CD4-positive, alpha-beta T cell treated with Interleukin-6 at 100 ng/mL for 8 hours (primary cell): ENCODE measurements around the gene KLHL29.

Experiments used
- DNase-seq: peaks from one replicate; pipeline ENCODE4 v3.0.0-alpha.2; 2020; ENCODE audit warnings: mixed read lengths, low spot score

KLHL29 gene

DNA sequence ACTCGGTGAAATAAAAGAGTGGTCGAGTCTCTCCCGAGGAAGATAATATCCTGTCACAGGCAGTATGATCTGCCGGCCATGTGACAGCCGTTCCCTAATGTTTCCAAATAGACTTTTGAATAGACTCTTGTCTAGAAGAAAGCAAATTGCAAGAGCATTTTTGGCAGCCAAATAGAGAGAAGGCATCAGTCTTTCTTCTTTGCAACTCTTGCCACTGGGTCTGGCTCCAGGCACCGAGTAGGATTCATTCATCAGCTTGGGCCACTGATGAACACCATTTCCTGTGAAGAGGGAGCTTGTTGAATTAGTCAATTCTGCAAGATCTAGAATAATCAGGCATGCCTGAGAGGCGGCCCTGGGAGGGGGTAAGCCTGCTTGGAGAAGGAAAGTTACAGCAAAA lies 165.6 kb downstream of the KLHL29 start:
- DNase-seq = no peak

DNA sequence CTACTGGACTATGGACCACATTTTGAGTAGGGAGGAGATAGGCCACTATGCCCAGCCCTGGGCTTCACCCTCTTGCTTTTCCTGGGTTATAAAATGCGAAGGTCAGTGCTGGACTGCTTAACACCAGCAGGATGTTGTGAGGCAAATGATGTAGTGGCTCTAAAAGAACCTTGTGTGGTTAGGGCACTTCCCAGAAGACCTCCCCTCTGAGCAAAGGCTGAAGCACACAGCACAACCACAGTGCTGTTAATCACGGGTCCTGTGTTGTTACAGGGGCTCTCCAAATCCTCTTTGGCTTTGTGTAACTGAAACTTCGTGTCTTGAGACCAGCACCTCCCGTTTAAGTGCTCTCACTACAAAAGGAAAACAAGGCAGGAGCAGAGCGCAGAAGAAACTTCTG lies 166.9 kb downstream of the KLHL29 start:
- no peak for DNase-seq

DNA sequence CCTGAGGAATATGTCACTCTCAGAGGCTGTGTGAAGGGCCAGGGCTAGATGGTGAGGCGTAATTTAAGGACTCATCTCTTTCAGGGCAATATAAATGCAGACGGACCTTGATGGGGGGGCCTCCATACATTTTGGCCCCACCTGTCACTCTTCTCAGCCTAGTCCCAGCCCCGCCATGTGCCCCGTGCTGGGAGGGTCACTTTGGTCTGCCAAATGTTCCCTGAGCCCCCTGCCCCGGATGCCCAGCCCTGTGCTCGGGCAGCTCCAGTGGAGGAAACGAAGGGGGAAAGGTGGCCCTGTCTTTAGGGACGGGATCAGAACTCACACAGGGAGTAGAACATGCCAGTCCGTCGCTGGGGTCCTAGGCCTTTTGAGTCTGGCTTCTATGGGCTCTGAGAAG lies 168.6 kb downstream of the KLHL29 start:
- DNase-seq = no peak

DNA sequence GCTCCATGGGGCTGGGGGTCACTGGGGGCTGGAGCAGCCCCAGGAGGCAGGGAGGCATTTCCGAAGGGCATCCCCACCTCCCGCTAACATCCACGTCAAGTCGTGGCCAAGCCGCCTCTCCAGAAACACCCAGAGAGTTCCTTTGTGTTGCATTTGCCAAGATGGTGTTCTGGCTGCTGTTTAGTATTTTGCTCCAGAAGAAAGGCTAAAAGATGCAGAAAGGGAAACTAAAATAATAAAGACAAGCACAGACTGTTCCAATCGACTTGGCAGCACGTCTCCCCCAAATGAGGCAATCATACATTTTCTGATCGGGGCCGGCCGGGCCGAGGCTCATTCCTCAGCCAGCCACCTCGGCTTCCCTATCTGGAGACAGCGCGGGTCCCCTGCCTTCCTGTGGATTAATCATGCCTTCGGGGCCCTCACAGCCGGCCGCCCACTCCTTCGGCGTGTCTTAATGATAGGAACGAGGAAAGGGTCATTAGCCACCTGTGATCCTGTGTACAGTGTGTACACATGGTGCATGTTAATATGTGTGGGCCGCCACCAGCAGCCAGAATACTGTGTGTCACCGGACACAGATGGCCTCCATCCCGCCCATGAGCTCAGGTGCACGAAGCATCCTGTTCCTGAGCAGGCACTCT lies 169.2 kb downstream of the KLHL29 start:
- DNase-seq = no peak

GRCh38 chr2:23555944-23556343 lies 171.0 kb downstream of the KLHL29 start:
- no peak for DNase-seq

- no peak for DNase-seq
Measured at GRCh38 chr2:23556929-23557328, 171.9 kb downstream of the KLHL29 start.

DNA sequence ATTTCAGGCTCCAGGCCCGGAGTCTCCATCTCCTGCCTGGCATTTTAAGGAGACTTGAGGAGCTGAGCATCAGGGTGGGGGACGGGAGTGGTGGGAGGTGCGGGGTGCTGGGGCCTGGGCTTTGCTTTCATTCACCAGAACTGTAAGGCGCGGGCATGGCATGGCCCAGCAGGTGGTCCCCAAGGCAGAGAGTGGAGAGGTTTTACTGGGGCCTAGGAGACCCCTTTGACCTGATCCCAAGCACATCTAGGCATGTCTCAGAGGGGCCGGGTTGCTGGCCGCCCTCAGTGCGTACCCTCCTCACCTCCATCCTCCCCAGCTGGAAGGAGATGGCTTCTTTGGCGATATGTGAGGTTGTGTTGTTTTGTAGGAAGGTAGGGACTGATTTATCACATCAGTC lies 172.5 kb downstream of the KLHL29 start:
- no peak for DNase-seq

DNA sequence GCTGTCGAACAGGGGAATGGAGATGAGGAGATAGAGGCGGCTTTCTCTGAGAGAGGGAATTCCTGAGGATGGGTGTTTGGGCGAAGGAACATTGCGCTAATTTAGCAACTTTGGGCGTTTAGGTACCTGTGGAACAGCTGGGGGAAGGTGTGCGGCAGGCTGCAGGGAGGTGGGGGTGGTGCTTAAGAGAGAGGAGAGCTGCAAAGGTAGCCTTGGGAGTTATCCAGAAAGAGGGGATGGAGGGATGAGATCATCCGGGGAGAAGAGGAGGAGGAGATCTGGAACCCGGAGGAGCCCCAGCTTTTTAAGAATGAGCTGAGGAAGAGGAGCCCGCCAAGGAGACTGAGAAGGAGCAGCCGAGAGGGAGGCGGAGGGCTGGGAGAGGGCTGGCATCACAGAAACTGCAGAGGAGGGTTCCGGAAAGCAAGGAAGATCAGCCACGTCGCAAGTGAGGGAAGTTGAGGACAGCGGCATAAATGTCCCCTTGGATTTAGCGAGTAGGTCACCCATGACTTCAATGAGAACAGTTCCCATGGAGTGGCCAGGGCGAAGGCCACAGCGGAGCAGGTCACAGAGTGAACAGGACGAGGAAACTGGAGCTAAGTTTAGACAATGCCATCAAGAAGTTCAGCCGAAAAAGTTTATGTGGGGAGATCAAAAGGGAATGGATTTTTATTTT lies 174.7 kb downstream of the KLHL29 start:
- DNase-seq = no peak

DNA sequence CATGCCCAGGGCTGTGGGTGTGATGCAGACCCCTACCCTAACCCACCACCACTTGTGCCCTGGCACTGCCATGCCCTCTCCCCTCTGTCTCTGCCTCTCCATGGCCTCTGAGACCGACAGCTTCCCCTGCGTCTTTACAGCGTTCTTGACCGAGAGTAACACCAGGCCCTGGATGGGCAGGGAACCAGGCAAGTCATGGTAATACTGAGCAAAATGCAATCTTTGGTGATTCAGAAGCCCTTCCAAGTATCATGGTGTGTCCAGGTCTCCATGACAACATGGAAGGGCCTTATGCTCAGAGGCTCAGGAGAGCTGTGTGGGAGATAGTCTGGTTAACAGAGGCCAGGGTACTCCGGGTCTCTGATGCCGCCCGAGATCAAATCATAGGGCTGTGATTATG lies 176.1 kb downstream of the KLHL29 start:
- no peak for DNase-seq

GRCh38 chr2:23561544-23561943 lies 176.6 kb downstream of the KLHL29 start:
- no peak for DNase-seq

- no peak for DNase-seq
Measured at GRCh38 chr2:23562143-23562542, 177.2 kb downstream of the KLHL29 start.

GRCh38 chr2:23563151-23563550 lies 178.2 kb downstream of the KLHL29 start:
- DNase-seq = no peak

- no peak for DNase-seq
Measured at GRCh38 chr2:23563673-23564614, 179.0 kb downstream of the KLHL29 start.

DNA sequence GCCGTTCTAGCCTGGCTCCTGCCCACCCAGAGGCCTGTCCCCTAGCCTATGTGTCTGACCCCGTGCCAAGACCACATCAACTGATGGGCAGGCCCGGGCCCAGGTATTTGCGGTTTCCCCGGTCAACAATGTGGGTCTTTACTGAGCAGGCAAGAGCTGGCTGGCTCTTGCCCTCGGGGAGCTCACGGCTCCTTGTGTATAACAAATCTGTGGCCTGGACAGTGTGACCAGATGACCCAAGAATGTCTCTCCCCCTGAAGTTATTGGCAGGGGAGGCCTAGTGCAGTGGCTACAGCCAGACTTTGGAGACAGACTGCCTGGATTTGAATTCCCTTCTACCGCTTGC lies 179.6 kb downstream of the KLHL29 start:
- DNase-seq = no peak

GRCh38 chr2:23565374-23565773 lies 180.4 kb downstream of the KLHL29 start:
- DNase-seq = no peak

GRCh38 chr2:23565814-23566213 lies 180.8 kb downstream of the KLHL29 start:
- DNase-seq = no peak

GRCh38 chr2:23566241-23567142 lies 181.5 kb downstream of the KLHL29 start:
- DNase-seq = no peak

DNA sequence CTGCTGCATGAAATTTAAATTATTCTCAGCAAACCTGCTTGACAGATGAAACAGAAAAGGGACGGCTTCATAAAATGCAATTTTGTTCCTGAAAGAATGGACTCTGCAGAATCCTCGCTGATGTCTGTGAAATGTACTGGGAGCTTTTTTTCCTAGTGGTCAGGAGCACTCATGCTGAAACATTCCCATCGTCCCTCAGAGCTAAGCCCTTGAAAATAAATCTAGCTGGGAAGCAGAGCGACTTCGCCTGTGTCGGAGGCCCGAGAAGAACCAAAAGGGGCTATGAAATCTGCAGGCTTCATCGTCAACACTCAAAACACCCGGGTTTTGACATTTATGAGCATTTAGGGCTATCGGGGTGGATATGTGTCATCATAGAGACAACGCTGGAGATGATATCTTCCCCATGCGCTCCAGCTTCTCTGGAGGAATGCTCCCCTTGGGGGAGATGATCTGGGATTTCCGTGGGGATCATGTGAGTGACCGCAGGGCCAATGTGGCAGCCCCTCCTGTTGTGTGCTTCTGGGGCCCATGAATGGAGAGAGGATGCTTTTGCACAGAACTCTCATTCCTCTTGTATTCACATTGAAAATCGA lies 182.3 kb downstream of the KLHL29 start:
- no peak for DNase-seq

DNA sequence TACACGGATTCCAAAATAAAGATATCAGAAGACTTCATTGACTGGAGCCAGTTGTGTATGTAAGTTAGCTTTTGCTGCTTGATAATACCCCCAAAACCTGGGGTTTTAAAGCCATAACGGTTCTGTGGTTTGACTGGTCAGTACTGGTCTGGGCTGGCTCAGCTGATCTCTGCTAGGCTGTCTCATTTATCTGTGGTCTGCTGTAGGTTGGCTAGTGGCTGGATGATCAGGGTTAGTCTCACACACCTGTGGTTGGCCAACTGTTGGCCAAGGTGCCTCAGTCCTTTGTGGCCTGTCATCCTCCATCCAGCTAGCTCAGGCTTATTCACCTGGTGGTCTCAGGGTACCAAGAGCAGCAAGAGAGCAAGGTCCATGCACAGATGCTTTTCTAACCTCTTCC lies 183.2 kb downstream of the KLHL29 start:
- DNase-seq = no peak

GRCh38 chr2:23568626-23569190 lies 183.7 kb downstream of the KLHL29 start:
- no peak for DNase-seq

DNA sequence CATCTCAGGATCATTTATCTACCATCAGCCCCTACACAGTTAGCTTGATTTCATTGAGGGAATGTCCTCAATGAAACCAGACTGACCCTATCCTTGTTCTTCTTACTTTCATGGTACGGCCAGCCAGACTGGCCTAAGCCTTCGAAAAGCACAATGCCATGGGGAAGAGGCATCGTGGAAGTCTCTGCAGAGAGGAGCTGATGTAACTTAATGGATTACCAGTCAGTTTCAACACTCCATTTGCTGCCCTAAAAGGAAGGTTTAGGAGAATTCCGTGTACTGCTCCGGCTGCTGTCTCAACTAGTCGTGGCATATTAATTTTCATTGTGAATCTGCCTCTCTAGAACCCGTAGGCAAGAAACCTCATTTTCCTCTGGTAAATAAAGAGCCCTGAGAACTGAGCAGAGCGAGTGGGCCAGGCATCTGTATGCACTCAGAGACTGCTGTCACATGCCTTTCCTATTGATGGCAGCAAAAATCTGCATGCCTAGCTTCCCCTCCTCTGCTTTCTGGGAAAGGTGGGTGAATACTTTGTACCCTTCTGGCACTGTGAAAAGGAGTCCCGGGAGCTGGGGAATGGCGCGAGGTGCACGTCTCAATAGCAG lies 184.9 kb downstream of the KLHL29 start:
- DNase-seq = no peak
